ENCODE results near the gene PAX8. TPM values are rescaled to one million over a fixed set of nuclear protein-coding genes. Genes with fewer than 3 reads are reported as not detected.

PAX8 gene
- total RNA-seq, 1 donor from 2014 or later, result 1.2 TPM

- Histone ChIP-seq H3K27ac (peak overlapping the region; percentile 87), H3K4me1 (peaks cover 6% of the 10 kb centered on the region), H3K4me3 (peak overlapping the region; percentile 88), H3K36me3 (peaks cover 55% of the 10 kb centered on the region), H3K27me3 (ENCODE audit: low read depth) (no peaks in the 10 kb centered on the region), H3K9me3 (no peaks in the 10 kb centered on the region)
- TF ChIP-seq CTCF (IDR thresholded peaks at IDR 0.05), result peak; percentile 98
- ATAC-seq, result peak; percentile 96
- intact Hi-C loops (cut with DNase I), result no loop called here
- peak; percentile 89 for DNase-seq
These were observed 79.7 kb downstream of the PAX8 start for GRCh38 chr2:113198790-113199612.

- intact Hi-C loops (cut with DNase I), result no loop called here
- no peak for ATAC-seq
These were observed 80.5 kb downstream of the PAX8 start for GRCh38 chr2:113198048-113198789.

GRCh38 chr2:113197347-113198047 lies 81.2 kb downstream of the PAX8 start:
- peaks cover 67% of the 10 kb centered on the region for H3K36me3 ChIP-seq
- no peak for DNase-seq
- intact Hi-C loops (cut with DNase I), result no loop called here
- no peaks in the 10 kb centered on the region for H3K9me3 ChIP-seq
- ATAC-seq, result no peak
- H3K27me3 ChIP-seq (ENCODE audit: low read depth), result no peaks in the 10 kb centered on the region
- no peak overlapping the region for H3K27ac ChIP-seq
- no peak for TF ChIP-seq CTCF (IDR thresholded peaks at IDR 0.05)
- no peak overlapping the region for H3K4me3 ChIP-seq
- H3K4me1 ChIP-seq, result peaks cover 6% of the 10 kb centered on the region

More at GRCh38 chr2:113198048-113198789, 80.5 kb downstream of the PAX8 start:
- Histone ChIP-seq H3K27ac (peak overlapping the region; percentile 87), H3K36me3 (peaks cover 62% of the 10 kb centered on the region), H3K27me3 (ENCODE audit: low read depth) (no peaks in the 10 kb centered on the region), H3K4me1 (peaks cover 6% of the 10 kb centered on the region), H3K9me3 (no peaks in the 10 kb centered on the region), H3K4me3 (peak overlapping the region; percentile 88)
- no peak for DNase-seq
- no peak for TF ChIP-seq CTCF (IDR thresholded peaks at IDR 0.05)

GRCh38 chr2:113196839-113197238 lies 81.9 kb downstream of the PAX8 start:
- TF ChIP-seq CTCF (IDR thresholded peaks at IDR 0.05), result no peak
- intact Hi-C loops (cut with DNase I), result no loop called here
- Histone ChIP-seq H3K4me3 (no peak overlapping the region), H3K9me3 (no peaks in the 10 kb centered on the region), H3K4me1 (peaks cover 6% of the 10 kb centered on the region), H3K27me3 (ENCODE audit: low read depth) (no peaks in the 10 kb centered on the region), H3K36me3 (peaks cover 65% of the 10 kb centered on the region), H3K27ac (no peak overlapping the region)
- ATAC-seq (no peak), DNase-seq (no peak)

GRCh38 chr2:113195923-113196501 lies 82.7 kb downstream of the PAX8 start:
- no peak for DNase-seq
- intact Hi-C loops (cut with DNase I), result no loop called here
- Histone ChIP-seq H3K4me1 (peaks cover 6% of the 10 kb centered on the region), H3K36me3 (peaks cover 57% of the 10 kb centered on the region), H3K27ac (no peak overlapping the region), H3K4me3 (no peak overlapping the region), H3K9me3 (no peaks in the 10 kb centered on the region), H3K27me3 (ENCODE audit: low read depth) (no peaks in the 10 kb centered on the region)
- ATAC-seq, result no peak
- no peak for TF ChIP-seq CTCF (IDR thresholded peaks at IDR 0.05)
